Measurements from ENCODE around the gene ANKDD1A. TPM values are rescaled to one million over a fixed set of nuclear protein-coding genes. Genes with fewer than 3 reads are reported as not detected.
A peak's percentile ranks its signal among the peaks of the same experiment; 100 is the strongest.

Gene ANKDD1A
- polyA plus RNA-seq, 2 donors: 1.4 to 1.9 TPM

- WGBS, 2 donors: 78 to 79% methylated on average over 6 of the region's 6 CpGs
- no peak overlapping the region for H3K4me3 ChIP-seq (ENCODE audit: low read depth in 1 of 2, low read length in 2 of 2)
- H3K27ac ChIP-seq (ENCODE audit: low read depth in 2 of 2, low read length in 1 of 2): peak overlapping the region in 1 of 2 donors; percentile 24
- no peaks in the 10 kb centered on the region for H3K27me3 ChIP-seq (ENCODE audit: control insufficient read depth in 1 of 2, insufficient read depth in 2 of 2, low read length in 2 of 2)
- no peaks in the 10 kb centered on the region for H3K9me3 ChIP-seq (ENCODE audit: control insufficient read depth in 2 of 2, insufficient read depth in 1 of 2, low read depth in 1 of 2, low read length in 1 of 2)
- peaks cover 2 to 4% of the 10 kb centered on the region in 2 donors for H3K36me3 ChIP-seq (ENCODE audit: control insufficient read depth in 2 of 2, insufficient read depth in 2 of 2, low read length in 1 of 2)
- H3K4me1 ChIP-seq (ENCODE audit: control insufficient read depth in 2 of 2, insufficient read depth in 2 of 2, low read length in 1 of 2): no peaks in the 10 kb centered on the region
Measured at GRCh38 chr15:64950888-64951287, 39.2 kb downstream of the ANKDD1A start.

- Histone ChIP-seq H3K4me3 (ENCODE audit: low read depth in 1 of 2, low read length in 2 of 2) (no peak overlapping the region), H3K36me3 (ENCODE audit: control insufficient read depth in 2 of 2, insufficient read depth in 2 of 2, low read length in 1 of 2) (peaks cover 2 to 4% of the 10 kb centered on the region in 2 donors)
- 90 to 96% methylated on average over 2 of the region's 2 CpGs for WGBS, 2 donors
Measured at GRCh38 chr15:64951777-64952418, 40.2 kb downstream of the ANKDD1A start.

GRCh38 chr15:64954395-64954794 lies 42.7 kb downstream of the ANKDD1A start:
- Histone ChIP-seq H3K9me3 (ENCODE audit: control insufficient read depth in 2 of 2, insufficient read depth in 1 of 2, low read depth in 1 of 2, low read length in 1 of 2) (no peaks in the 10 kb centered on the region), H3K36me3 (ENCODE audit: control insufficient read depth in 2 of 2, insufficient read depth in 2 of 2, low read length in 1 of 2) (peaks cover 9 to 12% of the 10 kb centered on the region in 2 donors), H3K4me3 (ENCODE audit: low read depth in 1 of 2, low read length in 2 of 2) (no peak overlapping the region), H3K4me1 (ENCODE audit: control insufficient read depth in 2 of 2, insufficient read depth in 2 of 2, low read length in 1 of 2) (no peaks in the 10 kb centered on the region), H3K27ac (ENCODE audit: low read depth in 2 of 2, low read length in 1 of 2) (no peak overlapping the region), H3K27me3 (ENCODE audit: control insufficient read depth in 1 of 2, insufficient read depth in 2 of 2, low read length in 2 of 2) (no peaks in the 10 kb centered on the region)
- WGBS, 2 donors: 64 to 65% methylated on average over 3 of the region's 3 CpGs

More at GRCh38 chr15:64951777-64952418, 40.2 kb downstream of the ANKDD1A start:
- H3K27ac ChIP-seq (ENCODE audit: low read depth in 2 of 2, low read length in 1 of 2): no peak overlapping the region
- no peaks in the 10 kb centered on the region for H3K4me1 ChIP-seq (ENCODE audit: control insufficient read depth in 2 of 2, insufficient read depth in 2 of 2, low read length in 1 of 2)
- no peaks in the 10 kb centered on the region for H3K9me3 ChIP-seq (ENCODE audit: control insufficient read depth in 2 of 2, insufficient read depth in 1 of 2, low read depth in 1 of 2, low read length in 1 of 2)
- no peaks in the 10 kb centered on the region for H3K27me3 ChIP-seq (ENCODE audit: control insufficient read depth in 1 of 2, insufficient read depth in 2 of 2, low read length in 2 of 2)

- no peak overlapping the region for H3K27ac ChIP-seq (ENCODE audit: low read depth in 2 of 2, low read length in 1 of 2)
- no peak overlapping the region for H3K4me3 ChIP-seq (ENCODE audit: low read depth in 1 of 2, low read length in 2 of 2)
- H3K9me3 ChIP-seq (ENCODE audit: control insufficient read depth in 2 of 2, insufficient read depth in 1 of 2, low read depth in 1 of 2, low read length in 1 of 2): no peaks in the 10 kb centered on the region
- no peaks in the 10 kb centered on the region for H3K27me3 ChIP-seq (ENCODE audit: control insufficient read depth in 1 of 2, insufficient read depth in 2 of 2, low read length in 2 of 2)
- no peaks in the 10 kb centered on the region for H3K4me1 ChIP-seq (ENCODE audit: control insufficient read depth in 2 of 2, insufficient read depth in 2 of 2, low read length in 1 of 2)
- peaks cover 15 to 29% of the 10 kb centered on the region in 2 donors for H3K36me3 ChIP-seq (ENCODE audit: control insufficient read depth in 2 of 2, insufficient read depth in 2 of 2, low read length in 1 of 2)
- 96 to 97% methylated on average over 9 of the region's 9 CpGs for WGBS, 2 donors
Measured at GRCh38 chr15:64959128-64959527, 47.4 kb downstream of the ANKDD1A start.

- WGBS, 2 donors: 91 to 95% methylated on average over 6 of the region's 6 CpGs
- Histone ChIP-seq H3K27ac (ENCODE audit: low read depth in 2 of 2, low read length in 1 of 2) (no peak overlapping the region), H3K9me3 (ENCODE audit: control insufficient read depth in 2 of 2, insufficient read depth in 1 of 2, low read depth in 1 of 2, low read length in 1 of 2) (no peaks in the 10 kb centered on the region), H3K27me3 (ENCODE audit: control insufficient read depth in 1 of 2, insufficient read depth in 2 of 2, low read length in 2 of 2) (no peaks in the 10 kb centered on the region), H3K4me1 (ENCODE audit: control insufficient read depth in 2 of 2, insufficient read depth in 2 of 2, low read length in 1 of 2) (no peaks in the 10 kb centered on the region), H3K36me3 (ENCODE audit: control insufficient read depth in 2 of 2, insufficient read depth in 2 of 2, low read length in 1 of 2) (peaks cover 15 to 34% of the 10 kb centered on the region in 2 donors), H3K4me3 (ENCODE audit: low read depth in 1 of 2, low read length in 2 of 2) (no peak overlapping the region)
Measured at GRCh38 chr15:64960153-64960552, 48.5 kb downstream of the ANKDD1A start.

- no peaks in the 10 kb centered on the region for H3K27me3 ChIP-seq (ENCODE audit: control insufficient read depth in 1 of 2, insufficient read depth in 2 of 2, low read length in 2 of 2)
- no peak overlapping the region for H3K4me3 ChIP-seq (ENCODE audit: low read depth in 1 of 2, low read length in 2 of 2)
- H3K27ac ChIP-seq (ENCODE audit: low read depth in 2 of 2, low read length in 1 of 2): no peak overlapping the region
- 95 to 96% methylated on average over 5 of the region's 5 CpGs for WGBS, 2 donors
- H3K9me3 ChIP-seq (ENCODE audit: control insufficient read depth in 2 of 2, insufficient read depth in 1 of 2, low read depth in 1 of 2, low read length in 1 of 2): no peaks in the 10 kb centered on the region
- H3K36me3 ChIP-seq (ENCODE audit: control insufficient read depth in 2 of 2, insufficient read depth in 2 of 2, low read length in 1 of 2): peaks cover 13 to 35% of the 10 kb centered on the region in 2 donors
- no peaks in the 10 kb centered on the region for H3K4me1 ChIP-seq (ENCODE audit: control insufficient read depth in 2 of 2, insufficient read depth in 2 of 2, low read length in 1 of 2)
Measured at GRCh38 chr15:64961013-64961412, 49.3 kb downstream of the ANKDD1A start.

- H3K36me3 ChIP-seq (ENCODE audit: control insufficient read depth in 2 of 2, insufficient read depth in 2 of 2, low read length in 1 of 2): peaks cover 9 to 16% of the 10 kb centered on the region in 2 donors
- no peaks in the 10 kb centered on the region for H3K27me3 ChIP-seq (ENCODE audit: control insufficient read depth in 1 of 2, insufficient read depth in 2 of 2, low read length in 2 of 2)
- no peaks in the 10 kb centered on the region for H3K9me3 ChIP-seq (ENCODE audit: control insufficient read depth in 2 of 2, insufficient read depth in 1 of 2, low read depth in 1 of 2, low read length in 1 of 2)
- H3K27ac ChIP-seq (ENCODE audit: low read depth in 2 of 2, low read length in 1 of 2): no peak overlapping the region
- H3K4me1 ChIP-seq (ENCODE audit: control insufficient read depth in 2 of 2, insufficient read depth in 2 of 2, low read length in 1 of 2): no peaks in the 10 kb centered on the region
- WGBS, 2 donors: 83 to 98% methylated on average over 1 of the region's 1 CpG
- no peak overlapping the region for H3K4me3 ChIP-seq (ENCODE audit: low read depth in 1 of 2, low read length in 2 of 2)
Measured at GRCh38 chr15:64969401-64969800, 57.7 kb downstream of the ANKDD1A start.

GRCh38 chr15:64970698-64971097 lies 59.0 kb downstream of the ANKDD1A start:
- H3K9me3 ChIP-seq (ENCODE audit: control insufficient read depth in 2 of 2, insufficient read depth in 1 of 2, low read depth in 1 of 2, low read length in 1 of 2): no peaks in the 10 kb centered on the region
- no peaks in the 10 kb centered on the region for H3K27me3 ChIP-seq (ENCODE audit: control insufficient read depth in 1 of 2, insufficient read depth in 2 of 2, low read length in 2 of 2)
- no peaks in the 10 kb centered on the region for H3K4me1 ChIP-seq (ENCODE audit: control insufficient read depth in 2 of 2, insufficient read depth in 2 of 2, low read length in 1 of 2)
- 88 to 92% methylated on average over 7 of the region's 7 CpGs for WGBS, 2 donors
- no peak overlapping the region for H3K4me3 ChIP-seq (ENCODE audit: low read depth in 1 of 2, low read length in 2 of 2)
- no peak overlapping the region for H3K27ac ChIP-seq (ENCODE audit: low read depth in 2 of 2, low read length in 1 of 2)
- peaks cover 8 to 9% of the 10 kb centered on the region in 2 donors for H3K36me3 ChIP-seq (ENCODE audit: control insufficient read depth in 2 of 2, insufficient read depth in 2 of 2, low read length in 1 of 2)

- Histone ChIP-seq H3K9me3 (ENCODE audit: control insufficient read depth in 2 of 2, insufficient read depth in 1 of 2, low read depth in 1 of 2, low read length in 1 of 2) (no peaks in the 10 kb centered on the region), H3K27ac (ENCODE audit: low read depth in 2 of 2, low read length in 1 of 2) (no peak overlapping the region), H3K4me3 (ENCODE audit: low read depth in 1 of 2, low read length in 2 of 2) (no peak overlapping the region), H3K36me3 (ENCODE audit: control insufficient read depth in 2 of 2, insufficient read depth in 2 of 2, low read length in 1 of 2) (peaks cover 12 to 13% of the 10 kb centered on the region in 2 donors), H3K27me3 (ENCODE audit: control insufficient read depth in 1 of 2, insufficient read depth in 2 of 2, low read length in 2 of 2) (no peaks in the 10 kb centered on the region), H3K4me1 (ENCODE audit: control insufficient read depth in 2 of 2, insufficient read depth in 2 of 2, low read length in 1 of 2) (no peaks in the 10 kb centered on the region)
- 86 to 92% methylated on average over 5 of the region's 5 CpGs for WGBS, 2 donors
Measured at GRCh38 chr15:64975390-64975789, 63.7 kb downstream of the ANKDD1A start.

GRCh38 chr15:64979252-64979710 lies 67.6 kb downstream of the ANKDD1A start:
- H3K27me3 ChIP-seq (ENCODE audit: control insufficient read depth in 1 of 2, insufficient read depth in 2 of 2, low read length in 2 of 2): no peaks in the 10 kb centered on the region
- H3K27ac ChIP-seq (ENCODE audit: low read depth in 2 of 2, low read length in 1 of 2): no peak overlapping the region
- no peak overlapping the region for H3K4me3 ChIP-seq (ENCODE audit: low read depth in 1 of 2, low read length in 2 of 2)
- no peaks in the 10 kb centered on the region for H3K9me3 ChIP-seq (ENCODE audit: control insufficient read depth in 2 of 2, insufficient read depth in 1 of 2, low read depth in 1 of 2, low read length in 1 of 2)
- H3K4me1 ChIP-seq (ENCODE audit: control insufficient read depth in 2 of 2, insufficient read depth in 2 of 2, low read length in 1 of 2): no peaks in the 10 kb centered on the region
- WGBS, 2 donors: 79 to 82% methylated on average over 7 of the region's 7 CpGs
- H3K36me3 ChIP-seq (ENCODE audit: control insufficient read depth in 2 of 2, insufficient read depth in 2 of 2, low read length in 1 of 2): peaks cover 6 to 8% of the 10 kb centered on the region in 2 donors

Measured in esophagus (tissue), 2 donors.